ENCODE data around the gene IGLL1. TPM values are rescaled to one million over a fixed set of nuclear protein-coding genes. Genes with fewer than 3 reads are reported as not detected.

Gene IGLL1
- polyA plus RNA-seq, 1 donor from 2014 or later: not detected

DNA sequence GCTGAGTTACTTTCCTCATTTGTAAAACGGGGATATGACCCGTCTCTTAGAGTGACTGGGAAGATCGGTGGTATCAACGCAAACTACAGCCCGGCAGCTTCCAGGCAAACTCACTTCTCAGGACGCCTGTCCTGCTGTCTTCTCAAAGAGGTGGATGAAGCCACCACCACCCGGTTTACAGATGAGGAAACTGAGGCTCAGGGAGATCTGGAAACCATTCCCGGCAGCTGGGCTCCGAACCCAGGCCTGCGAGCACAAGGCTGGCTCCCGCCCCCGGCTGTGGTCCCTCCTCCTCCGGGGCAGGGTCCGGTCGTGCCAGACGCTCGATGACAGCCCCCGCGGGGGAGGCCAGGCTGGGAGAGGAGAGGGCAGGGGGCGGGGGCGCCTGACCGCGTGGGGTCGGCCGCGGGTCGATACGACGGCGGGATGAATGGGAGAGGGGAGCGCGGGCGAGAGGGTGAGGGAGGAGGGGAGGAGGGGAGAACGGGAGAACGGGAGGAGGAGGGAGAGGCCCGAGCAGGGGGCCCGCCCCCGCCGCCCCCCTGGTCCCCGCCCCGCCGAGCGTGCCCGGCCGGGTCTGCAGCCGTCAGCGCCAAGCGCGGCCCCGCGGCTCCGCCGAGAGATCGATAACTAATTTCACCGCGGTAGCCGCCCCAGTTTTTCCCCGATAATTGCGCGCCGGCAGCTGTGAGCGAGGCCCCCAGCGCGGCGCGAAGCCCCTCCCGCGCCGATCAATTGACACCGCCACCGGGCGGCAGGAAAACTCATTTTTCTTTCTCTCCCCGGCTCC, 14.0 kb downstream of the IGLL1 start:
- no peaks in the 10 kb centered on the region for H3K9me3 ChIP-seq (ENCODE audit: low read length)
- H3K79me2 ChIP-seq (replicated peaks; ENCODE audit: insufficient read depth, low read length): no peaks in the 10 kb centered on the region
- no peak overlapping the region for H2AFZ ChIP-seq (ENCODE audit: low read depth, low read length)
- H3K27ac ChIP-seq (ENCODE audit: low read length): no peak overlapping the region
- H3K27me3 ChIP-seq (ENCODE audit: insufficient read depth, low read depth, low read length): peaks cover 7% of the 10 kb centered on the region
- H3F3A ChIP-seq (ENCODE audit: insufficient read depth, low read length, poor library complexity, severe bottlenecking): no peaks in the 10 kb centered on the region
- no peak overlapping the region for H3K4me2 ChIP-seq (ENCODE audit: low read length)
- H3K9ac ChIP-seq (ENCODE audit: low read length): peak overlapping the region; percentile 49
- H3K4me3 ChIP-seq (ENCODE audit: low read length): peak overlapping the region; percentile 62
- peak; percentile 9 for TF ChIP-seq TAF1 (IDR thresholded peaks at IDR 0.05; ENCODE audit: low read depth)
- TF ChIP-seq MXI1 (conservative IDR thresholded peaks at IDR 0.05; ENCODE audit: poor library complexity, severe bottlenecking): no peak
- TF ChIP-seq RAD21 (conservative IDR thresholded peaks at IDR 0.05): no peak
- TF ChIP-seq, protein P1, sequence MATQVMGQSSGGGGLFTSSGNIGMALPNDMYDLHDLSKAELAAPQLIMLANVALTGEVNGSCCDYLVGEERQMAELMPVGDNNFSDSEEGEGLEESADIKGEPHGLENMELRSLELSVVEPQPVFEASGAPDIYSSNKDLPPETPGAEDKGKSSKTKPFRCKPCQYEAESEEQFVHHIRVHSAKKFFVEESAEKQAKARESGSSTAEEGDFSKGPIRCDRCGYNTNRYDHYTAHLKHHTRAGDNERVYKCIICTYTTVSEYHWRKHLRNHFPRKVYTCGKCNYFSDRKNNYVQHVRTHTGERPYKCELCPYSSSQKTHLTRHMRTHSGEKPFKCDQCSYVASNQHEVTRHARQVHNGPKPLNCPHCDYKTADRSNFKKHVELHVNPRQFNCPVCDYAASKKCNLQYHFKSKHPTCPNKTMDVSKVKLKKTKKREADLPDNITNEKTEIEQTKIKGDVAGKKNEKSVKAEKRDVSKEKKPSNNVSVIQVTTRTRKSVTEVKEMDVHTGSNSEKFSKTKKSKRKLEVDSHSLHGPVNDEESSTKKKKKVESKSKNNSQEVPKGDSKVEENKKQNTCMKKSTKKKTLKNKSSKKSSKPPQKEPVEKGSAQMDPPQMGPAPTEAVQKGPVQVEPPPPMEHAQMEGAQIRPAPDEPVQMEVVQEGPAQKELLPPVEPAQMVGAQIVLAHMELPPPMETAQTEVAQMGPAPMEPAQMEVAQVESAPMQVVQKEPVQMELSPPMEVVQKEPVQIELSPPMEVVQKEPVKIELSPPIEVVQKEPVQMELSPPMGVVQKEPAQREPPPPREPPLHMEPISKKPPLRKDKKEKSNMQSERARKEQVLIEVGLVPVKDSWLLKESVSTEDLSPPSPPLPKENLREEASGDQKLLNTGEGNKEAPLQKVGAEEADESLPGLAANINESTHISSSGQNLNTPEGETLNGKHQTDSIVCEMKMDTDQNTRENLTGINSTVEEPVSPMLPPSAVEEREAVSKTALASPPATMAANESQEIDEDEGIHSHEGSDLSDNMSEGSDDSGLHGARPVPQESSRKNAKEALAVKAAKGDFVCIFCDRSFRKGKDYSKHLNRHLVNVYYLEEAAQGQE (IDR thresholded peaks at IDR 0.05; ENCODE audit: borderline replicate concordance): no peak
- TF ChIP-seq, protein P2, sequence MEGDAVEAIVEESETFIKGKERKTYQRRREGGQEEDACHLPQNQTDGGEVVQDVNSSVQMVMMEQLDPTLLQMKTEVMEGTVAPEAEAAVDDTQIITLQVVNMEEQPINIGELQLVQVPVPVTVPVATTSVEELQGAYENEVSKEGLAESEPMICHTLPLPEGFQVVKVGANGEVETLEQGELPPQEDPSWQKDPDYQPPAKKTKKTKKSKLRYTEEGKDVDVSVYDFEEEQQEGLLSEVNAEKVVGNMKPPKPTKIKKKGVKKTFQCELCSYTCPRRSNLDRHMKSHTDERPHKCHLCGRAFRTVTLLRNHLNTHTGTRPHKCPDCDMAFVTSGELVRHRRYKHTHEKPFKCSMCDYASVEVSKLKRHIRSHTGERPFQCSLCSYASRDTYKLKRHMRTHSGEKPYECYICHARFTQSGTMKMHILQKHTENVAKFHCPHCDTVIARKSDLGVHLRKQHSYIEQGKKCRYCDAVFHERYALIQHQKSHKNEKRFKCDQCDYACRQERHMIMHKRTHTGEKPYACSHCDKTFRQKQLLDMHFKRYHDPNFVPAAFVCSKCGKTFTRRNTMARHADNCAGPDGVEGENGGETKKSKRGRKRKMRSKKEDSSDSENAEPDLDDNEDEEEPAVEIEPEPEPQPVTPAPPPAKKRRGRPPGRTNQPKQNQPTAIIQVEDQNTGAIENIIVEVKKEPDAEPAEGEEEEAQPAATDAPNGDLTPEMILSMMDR (IDR thresholded peaks at IDR 0.05; ENCODE audit: poor library complexity, severe bottlenecking): no peak
- no peaks in the 10 kb centered on the region for H4K20me1 ChIP-seq (ENCODE audit: insufficient read depth)
- H3K36me3 ChIP-seq (ENCODE audit: insufficient read depth, low read length): no peaks in the 10 kb centered on the region
- no peaks in the 10 kb centered on the region for H3K9me2 ChIP-seq (ENCODE audit: insufficient read depth, low read length)

DNA sequence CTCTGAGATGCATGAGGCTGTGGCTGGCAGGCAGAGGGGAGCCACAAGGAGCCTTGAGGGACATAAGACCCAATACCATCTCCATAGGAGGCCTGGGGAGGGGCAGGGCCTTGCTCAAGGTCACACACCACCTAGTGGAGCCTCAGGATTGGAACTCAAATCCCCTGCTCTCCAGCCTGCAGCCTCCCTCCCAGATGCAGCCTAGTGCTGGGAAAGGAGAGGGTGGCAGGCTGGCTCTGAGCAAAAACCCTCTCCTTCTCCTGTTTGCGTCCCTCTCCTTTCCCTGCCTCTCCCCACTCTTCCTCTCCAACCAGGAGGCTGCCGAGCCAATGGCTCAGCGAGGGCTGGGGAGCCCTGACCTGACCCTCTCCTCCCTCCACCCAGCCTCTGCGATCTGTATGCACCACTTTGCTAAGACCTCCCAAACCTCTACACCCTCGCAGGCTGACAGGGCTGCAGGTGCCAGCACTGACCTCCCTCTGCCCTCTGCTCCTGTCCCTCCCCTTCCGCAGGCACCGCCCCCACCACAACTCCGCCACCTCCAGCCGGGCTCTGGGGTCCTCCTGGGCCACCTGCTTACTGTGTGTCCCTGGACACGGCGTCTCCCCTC, 14.7 kb downstream of the IGLL1 start:
- Histone ChIP-seq H3K36me3 (ENCODE audit: insufficient read depth, low read length) (no peaks in the 10 kb centered on the region), H4K20me1 (ENCODE audit: insufficient read depth) (no peaks in the 10 kb centered on the region), H3K4me3 (ENCODE audit: low read length) (peak overlapping the region; percentile 62), H3K9ac (ENCODE audit: low read length) (peak overlapping the region; percentile 49), H3K27ac (ENCODE audit: low read length) (no peak overlapping the region), H3K9me3 (ENCODE audit: low read length) (no peaks in the 10 kb centered on the region), H2AFZ (ENCODE audit: low read depth, low read length) (no peak overlapping the region), H3K27me3 (ENCODE audit: insufficient read depth, low read depth, low read length) (peaks cover 7% of the 10 kb centered on the region), H3K9me2 (ENCODE audit: insufficient read depth, low read length) (no peaks in the 10 kb centered on the region), H3K79me2 (replicated peaks; ENCODE audit: insufficient read depth, low read length) (no peaks in the 10 kb centered on the region), H3F3A (ENCODE audit: insufficient read depth, low read length, poor library complexity, severe bottlenecking) (no peaks in the 10 kb centered on the region), H3K4me2 (ENCODE audit: low read length) (no peak overlapping the region)
- TF ChIP-seq EP300 (conservative IDR thresholded peaks at IDR 0.05; ENCODE audit: poor library complexity, severe bottlenecking) (no peak), TAF1 (IDR thresholded peaks at IDR 0.05; ENCODE audit: low read depth) (no peak), MXI1 (conservative IDR thresholded peaks at IDR 0.05; ENCODE audit: poor library complexity, severe bottlenecking) (no peak), POLR2AphosphoS5 (IDR thresholded peaks at IDR 0.05) (no peak), SMC3 (conservative IDR thresholded peaks at IDR 0.05; ENCODE audit: poor library complexity) (no peak), RAD21 (conservative IDR thresholded peaks at IDR 0.05) (no peak), EZH2 (IDR thresholded peaks at IDR 0.05; ENCODE audit: borderline replicate concordance, insufficient read depth, low read length, poor library complexity, severe bottlenecking) (no peak)
- TF ChIP-seq, protein P2 (IDR thresholded peaks at IDR 0.05; ENCODE audit: poor library complexity, severe bottlenecking): no peak
- TF ChIP-seq, protein P1 (IDR thresholded peaks at IDR 0.05; ENCODE audit: borderline replicate concordance): no peak
